GM21786 (cell line): ENCODE data around the gene MDGA2.

Experiments
- ATAC-seq: cut with Tn5 transposase; IDR thresholded peaks from one replicate; pipeline ENCODE4 v1.9.1; 2021; ENCODE audit not compliant: unreplicated experiment

MDGA2 gene

GRCh38 chr14:47490766-47491165 lies 184.6 kb downstream of the MDGA2 start:
- ATAC-seq: no peak

GRCh38 chr14:47490353-47490752 lies 185.1 kb downstream of the MDGA2 start:
- no peak for ATAC-seq

DNA sequence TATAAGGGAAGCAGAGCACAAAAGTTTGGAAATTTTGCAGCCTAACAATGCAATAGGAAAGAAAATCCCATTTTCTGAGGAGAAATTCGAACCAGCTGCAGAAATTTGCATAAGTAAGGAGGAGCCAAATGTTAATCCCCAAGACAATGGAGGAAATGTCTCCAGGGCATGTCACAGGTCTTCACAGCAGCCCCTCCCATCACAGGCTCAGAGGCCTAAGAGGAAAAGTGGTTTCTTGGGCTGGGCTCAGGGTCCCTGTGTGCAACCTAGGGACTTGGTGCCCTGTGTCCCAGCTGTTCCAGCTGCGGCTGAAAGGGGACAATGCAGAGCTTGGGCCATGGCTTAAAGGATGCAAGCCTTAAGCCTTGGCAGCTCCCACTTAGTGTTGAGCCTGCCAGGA lies 190.0 kb downstream of the MDGA2 start:
- ATAC-seq: no peak

DNA sequence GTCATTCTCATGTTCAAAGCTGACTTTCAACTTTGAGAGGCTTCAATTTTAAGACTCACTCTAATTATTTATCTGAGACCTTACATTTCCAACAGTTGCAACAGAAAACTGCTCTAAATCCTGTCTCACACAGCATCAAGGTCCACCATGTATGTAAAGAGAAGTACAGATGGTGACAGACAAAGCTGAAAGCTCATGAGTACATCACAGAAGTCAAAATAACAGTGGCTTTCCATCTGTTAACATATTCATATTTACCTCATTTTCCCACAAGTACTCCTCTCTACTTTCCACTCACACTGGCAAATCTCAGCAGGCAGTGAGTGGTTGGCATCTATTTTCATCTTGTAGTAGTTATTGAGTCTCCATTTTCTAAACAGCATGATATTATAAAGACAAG lies 192.0 kb downstream of the MDGA2 start:
- ATAC-seq: no peak

- no peak for ATAC-seq
Measured at GRCh38 chr14:47471075-47471474, 204.3 kb downstream of the MDGA2 start.

GRCh38 chr14:47466916-47467315 lies 208.5 kb downstream of the MDGA2 start:
- no peak for ATAC-seq

DNA sequence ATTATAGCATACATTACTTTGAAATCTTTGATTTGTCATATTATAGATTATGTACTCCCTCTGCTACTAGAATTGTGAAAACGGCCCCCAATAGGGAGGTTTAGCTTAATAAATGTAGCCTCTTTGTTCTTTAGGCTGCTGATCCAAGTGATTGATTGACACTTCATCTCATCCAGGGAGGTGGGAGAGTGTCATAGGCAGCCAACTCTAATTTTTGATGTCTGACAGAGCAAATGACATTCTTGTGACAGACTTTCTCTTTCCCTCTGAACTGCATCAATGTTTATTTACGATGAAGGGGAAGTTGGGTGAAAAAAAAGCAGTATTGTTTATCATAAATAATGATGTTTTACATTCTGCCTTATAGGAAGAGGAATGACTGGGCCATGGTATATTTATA lies 221.4 kb downstream of the MDGA2 start:
- no peak for ATAC-seq

- ATAC-seq: no peak
Measured at GRCh38 chr14:47447076-47447475, 228.3 kb downstream of the MDGA2 start.

- ATAC-seq: no peak
Measured at GRCh38 chr14:47442211-47442610, 233.2 kb downstream of the MDGA2 start.

GRCh38 chr14:47439953-47440352 lies 235.5 kb downstream of the MDGA2 start:
- no peak for ATAC-seq

DNA sequence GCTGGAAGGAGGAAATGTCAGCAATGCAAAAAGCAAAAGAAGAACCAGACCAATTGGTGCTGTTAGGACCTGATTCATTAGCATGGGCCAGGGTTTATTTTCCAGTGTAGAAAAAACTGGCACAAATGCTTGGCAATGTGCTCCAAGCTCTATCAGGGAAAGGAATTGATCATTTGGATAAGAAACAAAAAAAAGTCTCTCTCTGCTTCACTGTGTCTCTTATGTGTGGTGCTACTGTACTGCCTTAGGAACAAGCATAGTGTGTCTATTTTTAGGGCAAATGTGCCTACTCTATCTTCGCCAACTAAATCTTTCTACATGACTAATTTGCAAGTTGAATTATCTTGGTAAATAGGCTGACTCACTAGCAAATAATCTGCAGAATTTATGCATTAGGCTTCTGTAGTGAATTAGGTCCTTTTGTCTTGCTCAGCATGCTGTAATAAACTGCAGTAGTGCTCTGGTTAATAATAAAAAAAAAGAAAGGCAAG lies 236.7 kb downstream of the MDGA2 start:
- no peak for ATAC-seq

DNA sequence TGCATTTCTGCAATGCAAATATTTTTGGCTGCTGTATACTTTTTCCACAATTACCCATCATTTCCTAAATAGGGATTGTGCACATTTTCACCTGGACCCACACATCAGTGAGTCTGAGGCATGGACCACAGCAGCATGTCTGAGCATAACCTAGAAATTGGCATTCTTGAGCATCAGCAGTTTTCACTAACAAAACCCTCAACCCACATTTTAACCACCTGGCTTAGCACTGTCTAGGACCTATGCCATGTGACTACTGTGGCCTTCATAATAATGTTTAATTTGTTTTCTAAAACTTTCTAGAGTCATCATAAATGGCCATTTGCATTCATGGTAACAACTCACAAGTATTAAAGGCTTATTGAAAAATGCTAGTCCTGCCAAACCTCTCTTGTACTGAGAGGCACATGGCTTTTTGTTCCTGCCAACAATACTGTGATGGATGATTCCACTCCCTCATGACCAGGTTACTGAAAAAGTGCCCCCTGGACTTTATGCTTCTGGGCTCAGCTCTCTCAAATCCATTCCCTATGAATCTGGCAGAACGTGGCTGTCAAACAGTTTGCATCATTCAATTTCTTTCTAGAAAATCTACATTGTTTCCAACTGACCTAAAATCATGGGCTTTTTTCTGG lies 240.0 kb downstream of the MDGA2 start:
- no peak for ATAC-seq

- no peak for ATAC-seq
Measured at GRCh38 chr14:47427629-47428028, 247.8 kb downstream of the MDGA2 start.

DNA sequence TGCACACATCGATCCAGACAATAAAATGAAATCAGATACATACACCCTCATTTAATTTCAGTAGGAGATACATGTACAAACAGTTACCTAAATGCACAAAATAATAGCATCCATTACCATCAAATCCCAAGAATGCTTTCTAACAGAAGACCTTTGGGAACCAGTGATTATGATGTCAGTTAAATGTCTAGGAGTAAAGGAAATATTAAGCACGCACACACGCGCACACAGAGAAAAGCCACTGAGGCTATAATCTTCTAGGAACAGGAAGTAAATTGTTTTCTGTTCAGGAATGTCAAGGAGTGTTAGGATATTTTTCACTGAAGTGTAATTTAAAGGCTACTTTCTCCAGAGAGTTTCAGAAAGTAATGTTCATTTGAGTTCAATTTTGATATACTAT lies 250.1 kb downstream of the MDGA2 start:
- no peak for ATAC-seq

DNA sequence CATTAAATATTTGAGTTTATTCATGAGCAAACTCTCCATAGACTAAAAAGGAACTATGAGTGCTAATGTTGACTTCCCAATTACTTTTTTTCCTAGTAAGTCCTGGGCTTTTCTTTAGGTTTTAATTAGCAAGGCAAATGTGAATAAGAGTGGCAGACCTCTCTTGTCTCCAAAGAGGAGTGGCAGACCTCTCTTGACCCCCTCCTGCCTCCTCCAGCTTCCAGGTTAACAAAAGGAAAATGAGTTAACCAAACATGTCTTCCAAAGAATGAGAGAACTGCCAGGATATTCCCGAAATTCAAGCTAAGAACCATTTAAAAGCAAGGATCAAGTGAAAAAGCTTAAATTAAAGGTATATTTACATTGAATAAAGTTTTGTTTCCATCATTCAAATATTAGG lies 253.2 kb downstream of the MDGA2 start:
- ATAC-seq: no peak

DNA sequence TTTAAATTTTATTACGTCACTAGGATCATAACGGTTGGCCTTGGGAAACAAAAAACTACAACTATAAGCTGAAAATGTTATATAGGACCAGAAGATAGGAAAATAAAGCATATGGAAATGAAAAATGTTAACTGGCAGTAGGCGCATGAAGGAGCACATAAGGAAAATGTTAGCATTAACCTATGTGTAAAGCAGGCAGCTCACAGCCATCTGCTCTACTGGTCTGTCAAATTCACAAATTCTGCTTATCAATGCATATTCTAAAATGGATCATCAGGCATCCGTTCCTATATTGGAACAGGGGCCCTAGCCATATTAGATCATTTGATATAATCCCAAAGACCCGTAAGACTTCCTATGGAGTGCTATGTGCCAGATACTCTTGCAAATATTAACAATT lies 263.9 kb downstream of the MDGA2 start:
- ATAC-seq: no peak

DNA sequence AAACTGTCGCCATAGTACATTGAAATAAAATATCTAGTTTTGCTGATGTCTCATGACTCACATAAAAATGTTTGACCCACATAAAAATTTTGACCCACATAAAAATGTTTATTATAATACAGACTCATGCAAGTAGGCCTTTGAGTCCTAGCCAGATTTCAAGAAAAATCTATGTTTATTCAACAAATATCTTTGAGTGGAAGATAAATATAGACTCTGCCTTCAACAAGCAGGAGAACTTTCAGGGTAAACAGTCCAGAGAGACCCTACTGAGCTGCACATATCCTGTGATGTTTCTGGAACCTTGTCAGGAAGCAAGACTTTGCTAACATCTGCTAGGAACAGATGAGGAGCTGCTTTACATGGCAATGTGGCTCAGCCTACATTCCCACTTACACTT lies 283.1 kb downstream of the MDGA2 start:
- no peak for ATAC-seq

GRCh38 chr14:47390831-47391504 lies 284.4 kb downstream of the MDGA2 start:
- no peak for ATAC-seq

DNA sequence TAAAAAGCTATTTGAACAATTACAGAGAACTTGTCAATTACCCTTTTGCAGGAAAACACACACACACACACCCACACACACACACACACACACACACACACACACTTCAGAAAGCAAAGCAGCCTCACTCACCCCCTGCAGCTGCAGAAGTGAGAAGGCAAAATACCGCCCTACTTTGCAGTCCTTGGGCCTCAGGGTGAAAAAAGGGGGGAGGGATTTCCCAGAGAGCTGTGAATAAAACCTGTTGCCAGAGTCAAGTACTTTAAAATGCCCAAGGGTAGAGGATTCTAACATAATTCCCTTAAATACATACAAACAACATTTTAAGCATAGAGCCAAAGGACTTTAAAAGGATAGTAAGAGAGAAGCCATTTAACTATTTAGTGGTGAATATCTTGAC lies 285.9 kb downstream of the MDGA2 start:
- ATAC-seq: no peak

- ATAC-seq: no peak
Measured at GRCh38 chr14:47366006-47366405, 309.4 kb downstream of the MDGA2 start.

- ATAC-seq: no peak
Measured at GRCh38 chr14:47365233-47365632, 310.2 kb downstream of the MDGA2 start.

DNA sequence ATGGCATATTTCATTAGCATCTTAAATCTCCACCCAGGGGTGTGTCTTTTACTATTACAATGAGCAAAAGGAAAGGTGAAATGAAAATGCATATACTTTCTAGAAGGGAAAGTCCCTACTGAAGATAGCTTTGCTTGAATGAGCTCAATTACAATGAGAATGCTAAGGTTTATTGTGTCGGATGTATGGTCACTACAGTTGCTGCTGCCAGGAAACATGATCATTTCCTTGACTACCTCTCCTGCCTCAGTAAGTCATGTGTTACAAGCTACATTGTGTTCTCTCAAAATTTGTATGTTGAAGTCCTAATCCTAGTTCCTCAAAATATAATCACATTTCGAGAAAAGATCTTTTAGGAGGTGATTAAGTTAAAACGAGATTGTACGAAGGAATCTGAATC lies 322.2 kb downstream of the MDGA2 start:
- ATAC-seq: no peak

DNA sequence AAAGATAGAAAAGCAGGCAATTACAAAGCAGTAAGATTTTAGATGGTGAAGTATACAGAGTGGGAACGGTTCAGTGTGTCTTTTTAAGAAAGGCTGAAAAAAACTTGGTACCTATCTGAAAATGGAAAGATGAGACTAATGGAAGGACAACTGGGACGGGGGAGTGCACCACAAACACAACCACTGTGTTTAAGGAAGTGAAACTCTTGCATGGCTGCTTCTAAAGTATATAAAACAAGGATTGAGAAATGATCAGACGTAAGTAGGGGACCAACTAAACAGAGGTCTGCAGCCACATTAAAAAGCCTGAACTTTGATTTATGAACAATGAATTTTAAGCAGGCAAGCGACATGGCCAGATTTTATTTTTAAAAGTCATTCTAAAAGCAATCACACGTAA lies 328.6 kb downstream of the MDGA2 start:
- ATAC-seq: peak; percentile 65
